ENCODE measurements around the gene ZZZ3. TPM values are rescaled to one million over a fixed set of nuclear protein-coding genes. Genes with fewer than 3 reads are reported as not detected.
A peak's percentile ranks its signal among the peaks of the same experiment; 100 is the strongest.

Gene ZZZ3
- total RNA-seq, 2 donors from 2014 or later: 26.0 to 100 TPM

DNA sequence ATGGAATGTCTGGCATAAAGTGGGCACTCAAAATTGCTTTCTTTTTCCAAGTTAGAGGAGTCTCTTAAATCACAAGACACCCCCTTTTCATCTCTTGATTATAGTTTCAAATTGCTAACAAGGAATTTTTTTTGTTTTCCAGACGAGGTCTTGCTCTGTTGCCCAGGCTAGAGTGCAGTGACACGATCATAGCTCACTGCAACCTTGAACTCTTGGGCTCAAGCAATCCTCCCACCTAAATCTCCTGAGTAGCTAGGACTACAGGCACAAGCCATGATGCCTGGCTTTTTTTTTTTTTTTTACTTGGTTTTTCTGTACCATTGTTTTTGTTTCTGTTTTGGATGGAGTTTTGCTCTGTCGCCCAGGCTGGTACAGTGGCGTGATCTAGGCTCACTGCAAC lies 20.8 kb downstream of the ZZZ3 start:
- ATAC-seq (no peak), DNase-seq (no peak)
- H3K4me3 ChIP-seq: no peak overlapping the region
- no peaks in the 10 kb centered on the region for H3K27me3 ChIP-seq
- no peaks in the 10 kb centered on the region for H3K9me3 ChIP-seq
- no peak overlapping the region for H3K27ac ChIP-seq
- WGBS, 2 donors: 73 to 79% methylated on average over 4 of the region's 4 CpGs
- H3K4me1 ChIP-seq: peaks cover 17% of the 10 kb centered on the region
- intact Hi-C loops (cut with DNase I): no loop called here
- no peak for TF ChIP-seq POLR2A (IDR thresholded peaks at IDR 0.05)
- TF ChIP-seq, protein P1, sequence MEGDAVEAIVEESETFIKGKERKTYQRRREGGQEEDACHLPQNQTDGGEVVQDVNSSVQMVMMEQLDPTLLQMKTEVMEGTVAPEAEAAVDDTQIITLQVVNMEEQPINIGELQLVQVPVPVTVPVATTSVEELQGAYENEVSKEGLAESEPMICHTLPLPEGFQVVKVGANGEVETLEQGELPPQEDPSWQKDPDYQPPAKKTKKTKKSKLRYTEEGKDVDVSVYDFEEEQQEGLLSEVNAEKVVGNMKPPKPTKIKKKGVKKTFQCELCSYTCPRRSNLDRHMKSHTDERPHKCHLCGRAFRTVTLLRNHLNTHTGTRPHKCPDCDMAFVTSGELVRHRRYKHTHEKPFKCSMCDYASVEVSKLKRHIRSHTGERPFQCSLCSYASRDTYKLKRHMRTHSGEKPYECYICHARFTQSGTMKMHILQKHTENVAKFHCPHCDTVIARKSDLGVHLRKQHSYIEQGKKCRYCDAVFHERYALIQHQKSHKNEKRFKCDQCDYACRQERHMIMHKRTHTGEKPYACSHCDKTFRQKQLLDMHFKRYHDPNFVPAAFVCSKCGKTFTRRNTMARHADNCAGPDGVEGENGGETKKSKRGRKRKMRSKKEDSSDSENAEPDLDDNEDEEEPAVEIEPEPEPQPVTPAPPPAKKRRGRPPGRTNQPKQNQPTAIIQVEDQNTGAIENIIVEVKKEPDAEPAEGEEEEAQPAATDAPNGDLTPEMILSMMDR (IDR thresholded peaks at IDR 0.05): no peak
- H3K36me3 ChIP-seq (replicated peaks in 1 of 2; ENCODE audit: insufficient read depth in 1 of 2, low read depth in 2 of 2): no peaks in the 10 kb centered on the region

DNA sequence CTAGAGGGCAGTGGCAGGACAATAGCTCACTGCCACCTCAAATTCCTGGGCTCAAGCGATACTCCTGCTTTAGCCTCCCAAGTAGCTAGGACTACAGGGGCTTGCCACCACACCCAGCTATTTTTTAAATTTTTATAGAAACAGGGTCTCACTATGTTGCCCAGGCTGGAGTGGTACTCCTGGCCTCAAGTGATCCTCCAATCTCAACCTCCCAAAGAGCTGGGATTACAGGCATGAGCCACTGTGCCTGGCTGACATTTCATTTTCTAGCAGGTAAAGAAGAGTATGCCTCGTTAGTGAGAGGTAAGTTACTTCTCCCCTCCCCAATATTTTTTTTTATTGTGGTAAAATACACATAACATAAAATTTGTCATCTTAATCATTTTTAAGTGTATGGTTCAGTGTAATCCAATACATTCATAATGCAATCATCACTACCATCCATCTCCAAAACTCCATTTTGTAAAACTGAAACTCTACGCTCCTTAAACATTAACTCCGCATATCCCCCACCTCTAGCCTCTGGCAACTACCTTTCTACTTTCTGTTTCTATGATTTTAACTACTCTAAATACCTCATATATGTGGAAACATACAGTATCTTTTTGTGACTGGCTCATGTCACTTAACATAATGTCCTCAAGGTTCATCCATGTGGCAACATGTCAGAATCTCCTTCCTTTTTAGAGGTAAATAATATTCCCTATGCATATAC lies 22.4 kb downstream of the ZZZ3 start:
- H3K4me3 ChIP-seq: no peak overlapping the region
- H3K27ac ChIP-seq: no peak overlapping the region
- no peak for ATAC-seq
- TF ChIP-seq, protein P1 (IDR thresholded peaks at IDR 0.05): no peak
- TF ChIP-seq POLR2A (IDR thresholded peaks at IDR 0.05): no peak
- WGBS, 2 donors: 77 to 95% methylated on average over 4 of the region's 4 CpGs
- no peaks in the 10 kb centered on the region for H3K27me3 ChIP-seq
- intact Hi-C loops (cut with DNase I): no loop called here
- DNase-seq: no peak
- H3K4me1 ChIP-seq: peaks cover 28% of the 10 kb centered on the region
- H3K36me3 ChIP-seq (replicated peaks in 1 of 2; ENCODE audit: insufficient read depth in 1 of 2, low read depth in 2 of 2): no peaks in the 10 kb centered on the region
- no peaks in the 10 kb centered on the region for H3K9me3 ChIP-seq

DNA sequence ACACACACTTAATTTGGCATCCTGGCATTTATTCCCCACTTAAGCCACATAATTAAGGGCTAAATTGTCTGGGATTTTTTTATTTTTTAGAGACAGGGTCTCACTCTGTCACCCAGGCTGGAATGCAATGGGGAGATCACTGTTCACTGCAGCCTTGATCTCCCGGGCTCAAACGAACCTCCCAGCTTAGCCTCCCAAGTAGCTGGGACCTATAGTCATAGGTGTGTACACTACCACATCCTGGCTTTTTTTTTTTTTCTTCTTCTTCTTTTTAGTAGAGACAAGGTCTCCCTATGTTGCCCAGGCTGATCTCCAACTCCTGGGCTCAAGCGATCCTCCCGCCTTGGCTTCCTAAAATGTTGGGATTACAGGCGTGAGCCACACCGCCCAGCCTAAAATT lies 24.2 kb downstream of the ZZZ3 start:
- DNase-seq: no peak
- H3K27ac ChIP-seq: no peak overlapping the region
- ATAC-seq: no peak
- H3K36me3 ChIP-seq (replicated peaks in 1 of 2; ENCODE audit: insufficient read depth in 1 of 2, low read depth in 2 of 2): no peaks in the 10 kb centered on the region
- no peaks in the 10 kb centered on the region for H3K9me3 ChIP-seq
- intact Hi-C loops (cut with DNase I): no loop called here
- peaks cover 23% of the 10 kb centered on the region for H3K4me1 ChIP-seq
- WGBS, 2 donors: 93 to 95% methylated on average over 6 of the region's 6 CpGs
- no peaks in the 10 kb centered on the region for H3K27me3 ChIP-seq
- no peak for TF ChIP-seq POLR2A (IDR thresholded peaks at IDR 0.05)
- TF ChIP-seq, protein P1 (IDR thresholded peaks at IDR 0.05): no peak
- no peak overlapping the region for H3K4me3 ChIP-seq

DNA sequence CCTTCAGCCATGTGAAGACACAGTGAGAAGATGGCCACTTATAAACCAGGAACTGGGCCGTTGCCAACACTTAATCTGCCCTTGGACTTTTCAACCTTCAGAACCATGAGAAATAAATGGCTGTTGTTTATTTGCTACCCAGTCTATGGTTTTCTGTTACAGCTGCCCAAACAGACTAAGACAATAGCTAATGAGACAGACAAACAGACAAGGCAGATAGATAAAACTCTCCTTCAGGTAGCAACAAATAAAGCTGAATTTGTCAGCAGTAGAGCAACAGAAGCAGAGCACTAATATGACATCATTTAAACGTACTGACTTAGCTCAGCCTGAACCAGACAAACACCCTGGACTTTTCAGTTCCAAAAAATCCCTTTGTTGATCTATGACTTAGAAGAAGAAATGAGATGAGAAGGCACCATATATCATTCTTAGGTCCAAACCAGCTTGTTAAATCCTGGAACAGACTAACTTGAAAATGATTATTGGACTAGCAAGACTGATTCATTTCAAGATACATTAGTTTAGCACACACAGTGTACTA lies 27.0 kb downstream of the ZZZ3 start:
- DNase-seq (peak; percentile 35 to 67 (median 44)), ATAC-seq (peak; percentile 56)
- TF ChIP-seq POLR2A (IDR thresholded peaks at IDR 0.05): no peak
- TF ChIP-seq, protein P1 (IDR thresholded peaks at IDR 0.05): no peak
- intact Hi-C loops (cut with DNase I): no loop called here
- Histone ChIP-seq H3K27me3 (no peaks in the 10 kb centered on the region), H3K4me1 (peaks cover 16% of the 10 kb centered on the region), H3K4me3 (no peak overlapping the region), H3K36me3 (replicated peaks in 1 of 2; ENCODE audit: insufficient read depth in 1 of 2, low read depth in 2 of 2) (no peaks in the 10 kb centered on the region), H3K9me3 (no peaks in the 10 kb centered on the region), H3K27ac (peak overlapping the region in 1 of 4 donors; percentile 26)
- WGBS, 2 donors: 16 to 20% methylated on average over 2 of the region's 2 CpGs
